NCI-H774 (cell line): ENCODE results near the gene DDX17.
A peak's percentile ranks its signal among the peaks of the same experiment; 100 is the strongest.

ENCODE experiments used
- DNase-seq: peaks from one replicate; lab custom pipeline; 2025; lab: John Stamatoyannopoulos, UW

Gene DDX17

GRCh38 chr22:38465673-38466490 is 40.2 kb downstream of the DDX17 start:
- DNase-seq, result no peak

DNA sequence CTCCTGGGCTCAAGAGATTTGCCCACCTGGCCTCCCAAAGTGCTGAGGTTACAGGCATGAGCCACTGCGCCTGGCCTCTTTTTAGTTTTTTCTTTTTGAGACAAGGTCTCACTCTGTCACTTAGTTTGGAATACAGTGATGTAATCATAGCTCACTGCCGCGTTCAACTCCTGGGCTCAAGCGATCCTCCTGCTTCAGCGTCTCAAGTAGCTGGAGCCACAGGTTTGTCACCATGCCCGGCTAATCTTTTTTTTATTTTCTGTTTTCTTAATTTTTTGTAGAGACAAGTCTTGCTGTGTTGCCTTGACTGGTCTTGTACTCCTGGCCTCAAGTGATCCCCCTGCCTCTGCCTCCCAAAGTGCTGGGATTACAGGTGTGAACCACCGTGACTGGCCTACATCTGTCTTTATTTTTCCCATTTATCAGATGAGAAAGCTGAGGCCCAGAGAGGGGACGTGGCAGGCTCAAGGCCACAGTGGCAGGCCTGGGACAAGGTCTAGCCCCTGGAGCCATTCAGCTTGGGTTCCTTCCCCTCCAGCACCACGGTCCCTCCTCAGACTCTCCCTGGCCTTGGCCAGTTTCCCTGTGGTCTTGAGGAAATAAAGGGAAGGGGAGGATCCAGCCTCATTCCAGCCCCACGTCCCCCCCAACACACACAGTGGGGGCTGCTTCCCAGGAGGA is 41.0 kb downstream of the DDX17 start:
- DNase-seq, result no peak

DNA sequence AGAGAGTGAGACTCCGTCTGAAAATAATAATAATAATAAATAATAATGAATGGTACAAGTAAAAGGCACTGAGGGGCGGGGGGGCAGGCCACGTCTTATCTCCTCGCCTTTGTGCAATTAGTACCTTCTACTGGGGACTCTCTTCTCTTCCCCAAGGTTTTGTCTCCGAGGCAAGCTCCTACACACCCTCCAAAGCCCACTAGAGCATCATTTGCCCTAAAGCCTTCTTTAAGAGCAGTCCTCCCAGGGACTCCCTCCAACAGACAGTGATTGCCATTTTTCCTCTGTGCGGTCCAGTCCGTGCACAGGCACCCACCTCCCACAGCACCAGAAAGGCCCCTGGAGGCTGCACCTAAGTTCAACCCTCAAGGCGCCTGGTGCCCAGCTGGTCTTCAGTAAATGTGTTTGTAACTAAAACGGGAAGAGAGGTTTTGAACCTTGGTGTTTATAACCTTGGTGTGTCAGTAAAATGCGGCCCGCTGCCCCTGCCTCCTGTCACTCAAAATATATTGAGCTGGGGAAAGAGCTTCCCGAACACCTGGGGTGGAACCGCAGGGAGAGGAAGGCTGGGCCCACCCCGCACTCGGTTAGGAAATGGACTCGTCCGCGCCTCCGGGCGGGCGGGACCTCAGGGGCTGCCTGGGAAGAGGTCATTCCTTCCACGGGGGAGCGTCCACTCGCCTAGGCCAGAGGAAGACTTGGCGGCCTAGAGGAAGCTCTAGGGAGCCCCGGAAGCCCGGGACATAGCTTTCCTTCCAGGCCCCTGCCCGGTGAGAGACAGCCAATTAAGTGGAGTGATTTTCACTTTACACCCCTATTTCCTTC is 42.9 kb downstream of the DDX17 start:
- no peak for DNase-seq

GRCh38 chr22:38461414-38462081 is 44.6 kb downstream of the DDX17 start:
- peak; percentile 32 for DNase-seq

DNA sequence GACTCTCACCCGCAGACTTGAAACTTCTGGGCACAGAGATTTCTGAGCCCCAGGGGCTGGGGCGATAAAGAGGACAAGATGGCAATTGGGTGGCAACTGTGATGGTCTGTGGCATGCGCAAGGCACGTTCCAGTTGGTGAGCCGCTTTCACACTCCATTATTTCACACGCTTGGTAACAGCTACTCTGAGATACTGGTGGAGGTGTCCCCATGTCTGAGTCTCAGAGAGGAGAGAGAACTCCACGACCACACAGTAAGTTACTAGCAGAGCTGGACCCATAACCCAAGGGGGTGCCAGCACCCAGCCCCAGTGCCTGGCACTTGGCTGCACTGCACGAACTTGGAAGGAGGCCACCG is 45.1 kb downstream of the DDX17 start:
- DNase-seq, result no peak

DNA sequence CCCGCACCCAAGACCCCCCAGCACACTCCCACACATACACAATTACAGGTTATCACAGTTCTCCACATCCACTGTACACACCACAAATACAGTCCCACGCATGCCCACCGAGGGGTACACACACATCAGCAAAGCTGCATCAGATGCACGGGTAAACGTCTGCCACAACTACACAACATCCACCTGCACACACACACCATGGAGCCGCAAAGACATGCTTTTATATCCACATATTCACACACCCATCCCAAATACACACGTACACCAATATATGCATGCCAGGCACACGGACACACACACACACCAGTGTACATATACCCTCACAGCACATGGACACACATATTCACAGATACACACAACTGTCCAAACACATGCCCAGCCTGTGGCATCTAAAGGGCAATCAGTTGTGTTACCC is 45.7 kb downstream of the DDX17 start:
- DNase-seq, result no peak

DNA sequence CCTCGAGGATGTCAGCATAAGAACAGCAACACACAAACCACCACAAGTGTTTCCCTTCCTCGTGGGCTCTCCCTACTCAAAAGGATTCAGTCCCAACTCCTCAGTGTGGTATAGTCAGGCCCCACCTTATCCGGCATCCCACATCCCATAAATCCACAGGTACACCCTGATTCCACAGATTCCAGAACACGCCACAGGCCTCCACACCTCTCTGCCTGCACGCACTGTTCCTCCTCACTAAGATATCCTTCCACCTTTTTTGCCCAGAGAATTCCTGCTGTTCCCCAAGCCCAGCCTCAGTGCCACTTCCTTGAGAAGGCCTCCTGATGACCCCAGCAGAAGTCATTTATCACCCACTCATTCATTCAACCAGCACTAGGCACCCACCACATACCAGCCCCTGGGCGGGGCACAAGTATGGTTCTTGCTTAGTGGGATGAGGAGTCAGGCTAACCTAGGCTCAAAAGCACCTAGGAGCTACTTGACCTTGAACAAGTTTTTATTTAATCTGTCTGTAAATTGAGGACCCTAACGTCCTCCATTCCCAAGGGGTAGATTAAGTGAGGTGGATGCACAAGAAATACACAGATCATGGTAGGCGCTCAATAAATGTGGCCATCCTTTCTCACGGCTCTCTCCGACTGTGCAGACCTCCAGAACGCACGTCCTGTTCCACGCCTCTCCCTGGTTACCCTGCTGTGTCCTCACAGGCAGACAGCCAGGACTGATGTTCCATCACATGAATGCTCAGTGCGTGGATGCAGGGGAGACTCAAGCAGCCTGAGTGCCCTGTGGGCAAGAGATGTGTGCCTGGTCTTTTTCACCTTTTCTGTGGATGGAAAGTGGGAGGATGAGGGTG is 49.0 kb downstream of the DDX17 start:
- no peak for DNase-seq

- DNase-seq, result no peak
Measured at GRCh38 chr22:38456272-38456835, 49.8 kb downstream of the DDX17 start.

GRCh38 chr22:38455530-38456271 is 50.4 kb downstream of the DDX17 start:
- DNase-seq, result no peak

GRCh38 chr22:38455076-38455529 is 51.0 kb downstream of the DDX17 start, which contains the start of gene KCNJ4:
TSS of gene KCNJ4 (minus strand) at chr22:38455199. CDS start at chr22:38428132, 27,067 bp downstream.
- DNase-seq, result no peak

DNA sequence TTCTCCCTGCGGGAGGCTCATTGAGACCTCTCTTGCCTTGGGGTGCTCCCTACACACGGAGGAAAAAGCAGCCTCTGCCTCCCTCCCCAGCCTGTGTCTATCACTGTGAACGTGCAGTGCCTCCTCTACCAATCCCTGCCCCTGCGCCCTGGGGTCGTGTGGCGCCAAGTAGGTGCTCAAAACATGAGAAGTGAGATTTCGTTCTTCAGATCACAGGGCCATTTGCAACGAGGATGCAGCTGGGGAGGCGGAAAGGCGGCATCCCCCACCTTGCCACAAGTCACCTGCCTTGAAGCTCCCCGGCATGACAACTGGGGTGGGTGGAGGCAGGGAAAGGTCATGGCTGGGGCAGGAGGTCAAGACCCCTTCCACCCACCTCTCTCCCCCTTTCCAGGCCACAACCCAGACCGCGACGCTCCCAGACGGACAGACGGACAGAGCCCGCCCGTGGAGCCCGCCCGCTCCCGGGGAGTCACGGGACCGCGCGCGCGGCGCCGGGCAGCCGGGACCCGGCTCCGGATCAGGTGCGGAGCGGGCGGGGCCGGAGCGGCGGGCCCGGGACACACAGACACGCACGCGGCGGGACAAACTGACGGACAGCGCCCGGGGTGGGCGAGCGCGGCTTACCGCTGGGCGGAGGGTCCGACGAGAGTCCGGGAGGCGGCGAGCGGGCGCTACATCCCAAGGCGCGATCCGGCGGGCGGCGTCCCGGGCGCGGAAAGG is 51.6 kb downstream of the DDX17 start:
- no peak for DNase-seq

- DNase-seq, result no peak
Measured at GRCh38 chr22:38453996-38454352, 52.1 kb downstream of the DDX17 start.

DNA sequence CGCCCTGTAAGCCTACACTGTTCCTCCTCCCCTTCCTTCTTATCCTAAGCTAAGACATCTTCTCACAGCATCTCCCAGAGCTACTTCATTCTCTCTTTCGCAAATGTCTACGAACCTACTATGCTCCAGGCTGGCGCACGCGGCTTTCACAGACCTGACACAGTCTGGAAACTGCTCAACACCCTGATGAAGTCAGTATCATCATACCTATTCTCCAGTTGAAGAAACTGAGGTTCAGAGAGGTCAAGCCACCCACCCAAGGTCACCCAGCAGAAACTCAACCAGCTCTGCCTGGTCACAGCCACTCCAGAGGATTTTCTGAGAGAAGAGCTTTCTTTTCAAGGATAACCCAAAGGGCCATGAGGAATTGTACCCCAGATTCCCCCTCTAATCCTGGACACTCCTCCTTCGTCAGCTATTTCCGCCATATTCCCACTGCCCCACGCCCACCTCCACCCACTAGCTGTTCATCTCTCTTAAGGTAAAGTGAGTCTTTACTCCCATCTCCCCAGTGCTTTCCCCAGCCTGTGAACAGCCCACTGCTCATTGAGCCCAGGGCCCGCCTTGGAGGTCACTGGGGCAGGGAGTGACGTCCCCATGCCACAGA is 52.9 kb downstream of the DDX17 start:
- no peak for DNase-seq

DNA sequence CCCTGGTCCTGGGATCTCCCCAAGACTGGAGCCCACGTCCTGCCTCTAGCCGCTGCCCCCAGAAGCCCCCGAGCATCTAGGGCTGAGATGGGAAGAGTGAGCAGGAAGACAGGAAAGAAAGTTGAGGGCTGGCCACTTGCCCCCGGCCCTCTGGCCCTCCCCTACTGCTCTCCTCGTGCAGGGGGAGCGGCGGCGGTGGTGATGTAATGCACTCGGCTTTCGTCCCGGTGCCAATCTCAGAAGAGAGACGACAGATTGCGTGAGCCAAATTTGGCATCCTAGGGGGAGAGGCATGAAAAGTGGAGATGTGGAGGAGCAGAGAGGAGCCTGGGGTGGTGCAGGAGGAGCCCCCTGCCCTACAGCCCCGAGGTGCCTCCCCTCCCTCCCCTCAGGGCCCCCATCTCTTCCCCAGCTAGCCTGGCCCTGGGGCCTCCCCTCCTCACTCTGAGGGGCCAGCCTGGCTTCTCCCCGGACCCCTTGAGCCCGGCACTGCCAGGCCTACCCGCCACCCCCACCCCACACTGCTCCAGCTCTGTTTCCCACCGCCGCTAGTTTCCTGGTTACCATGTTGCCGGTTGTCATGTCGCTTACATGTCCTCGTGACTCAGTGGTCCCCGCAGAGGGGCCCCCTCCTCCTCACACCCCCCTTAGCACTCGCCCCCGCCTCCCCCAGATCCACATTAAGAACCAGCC is 53.6 kb downstream of the DDX17 start:
- no peak for DNase-seq

- DNase-seq, result no peak
Measured at GRCh38 chr22:38451864-38452263, 54.2 kb downstream of the DDX17 start.

GRCh38 chr22:38451404-38451803 is 54.7 kb downstream of the DDX17 start:
- DNase-seq, result no peak

DNA sequence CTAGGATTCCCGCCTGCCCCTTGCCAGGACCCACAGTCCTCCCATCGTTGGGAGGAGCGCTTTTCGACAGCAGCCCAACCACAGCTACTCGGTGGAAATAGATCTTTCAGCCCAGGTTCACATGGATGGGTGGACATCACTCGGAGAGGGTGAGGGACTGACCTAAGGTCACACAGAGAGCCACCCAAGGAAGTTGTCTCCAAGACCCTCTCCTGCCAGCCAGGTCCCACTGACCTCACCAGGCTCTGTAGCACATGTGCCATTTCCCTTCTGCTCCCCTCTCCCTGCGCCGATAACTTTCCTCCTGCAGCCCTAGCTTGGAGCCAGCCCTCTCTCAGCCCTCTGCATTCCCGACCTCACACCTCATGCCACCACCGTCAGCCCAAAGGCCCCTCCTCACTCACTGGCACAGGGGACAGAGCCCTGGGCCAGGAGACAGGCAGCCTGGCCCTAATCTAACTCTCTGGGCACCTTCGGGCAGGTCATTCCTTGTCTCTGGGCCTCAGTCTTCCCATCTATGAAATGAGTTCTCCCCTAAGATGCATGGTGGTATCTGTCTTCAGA is 55.8 kb downstream of the DDX17 start:
- DNase-seq, result no peak

- DNase-seq, result no peak
Measured at GRCh38 chr22:38449776-38450175, 56.3 kb downstream of the DDX17 start.
